ENCODE results near the gene NPM1. TPM values are rescaled to one million over a fixed set of nuclear protein-coding genes. Genes with fewer than 3 reads are reported as not detected.
"Not testable (repeated sequence)": the region's sequence is repeated elsewhere in the genome, so short reads cannot be mapped to it uniquely, and the experiment has no call there.

NPM1 gene
- total RNA-seq, 1 donor from 2014 or later: 814 TPM

GRCh38 chr5:171369898-171370297, 17.8 kb upstream of the NPM1 start:
- TF ChIP-seq CTCF (IDR thresholded peaks at IDR 0.05): no peak
- no peak overlapping the region for H3K27ac Mint-ChIP-seq (ENCODE audit: unreplicated experiment)
- H3K4me1 Mint-ChIP-seq (ENCODE audit: low read depth): peaks cover 8% of the 10 kb centered on the region
- peak; percentile 7 for DNase-seq (ENCODE audit: low spot score)
- peaks cover 5% of the 10 kb centered on the region for H3K27me3 Mint-ChIP-seq (ENCODE audit: low read depth)
- no peak overlapping the region for H3K4me3 Mint-ChIP-seq (ENCODE audit: unreplicated experiment)
- H3K36me3 Mint-ChIP-seq (ENCODE audit: low read depth): no peaks in the 10 kb centered on the region
- no peaks in the 10 kb centered on the region for H3K9me3 Mint-ChIP-seq (ENCODE audit: low read depth)

- not testable (repeated sequence) for H3K9me3 Mint-ChIP-seq (ENCODE audit: low read depth); H3K4me1 Mint-ChIP-seq (ENCODE audit: low read depth); H3K27me3 Mint-ChIP-seq (ENCODE audit: low read depth); H3K36me3 Mint-ChIP-seq (ENCODE audit: low read depth); H3K4me3 Mint-ChIP-seq (ENCODE audit: unreplicated experiment); DNase-seq (ENCODE audit: low spot score); H3K27ac Mint-ChIP-seq (ENCODE audit: unreplicated experiment)
- peak; percentile 34 for TF ChIP-seq CTCF (IDR thresholded peaks at IDR 0.05)
Measured at GRCh38 chr5:171370881-171371280, 16.8 kb upstream of the NPM1 start.

- Mint-ChIP-seq H3K36me3 (ENCODE audit: low read depth) (no peaks in the 10 kb centered on the region), H3K4me1 (ENCODE audit: low read depth) (peaks cover 8% of the 10 kb centered on the region), H3K4me3 (ENCODE audit: unreplicated experiment) (no peak overlapping the region), H3K27ac (ENCODE audit: unreplicated experiment) (no peak overlapping the region), H3K9me3 (ENCODE audit: low read depth) (no peaks in the 10 kb centered on the region), H3K27me3 (ENCODE audit: low read depth) (peaks cover 2% of the 10 kb centered on the region)
- TF ChIP-seq CTCF (IDR thresholded peaks at IDR 0.05): no peak
- peak; percentile 63 for DNase-seq (ENCODE audit: low spot score)
Measured at GRCh38 chr5:171371326-171371725, 16.3 kb upstream of the NPM1 start.

- no peak overlapping the region for H3K27ac Mint-ChIP-seq (ENCODE audit: unreplicated experiment)
- TF ChIP-seq CTCF (IDR thresholded peaks at IDR 0.05): no peak
- no peak overlapping the region for H3K4me3 Mint-ChIP-seq (ENCODE audit: unreplicated experiment)
- DNase-seq (ENCODE audit: low spot score): no peak
- no peaks in the 10 kb centered on the region for H3K27me3 Mint-ChIP-seq (ENCODE audit: low read depth)
- no peaks in the 10 kb centered on the region for H3K4me1 Mint-ChIP-seq (ENCODE audit: low read depth)
- no peaks in the 10 kb centered on the region for H3K9me3 Mint-ChIP-seq (ENCODE audit: low read depth)
- no peaks in the 10 kb centered on the region for H3K36me3 Mint-ChIP-seq (ENCODE audit: low read depth)
Measured at GRCh38 chr5:171379961-171380360, 7.7 kb upstream of the NPM1 start.

- H3K4me1 Mint-ChIP-seq (ENCODE audit: low read depth); H3K4me3 Mint-ChIP-seq (ENCODE audit: unreplicated experiment); H3K36me3 Mint-ChIP-seq (ENCODE audit: low read depth); DNase-seq (ENCODE audit: low spot score); H3K27ac Mint-ChIP-seq (ENCODE audit: unreplicated experiment); H3K27me3 Mint-ChIP-seq (ENCODE audit: low read depth); H3K9me3 Mint-ChIP-seq (ENCODE audit: low read depth): not testable (repeated sequence)
Measured at GRCh38 chr5:171384416-171384815, 3.2 kb upstream of the NPM1 start.

GRCh38 chr5:171384999-171385398, 2.6 kb upstream of the NPM1 start:
- DNase-seq (ENCODE audit: low spot score); H3K36me3 Mint-ChIP-seq (ENCODE audit: low read depth); H3K4me3 Mint-ChIP-seq (ENCODE audit: unreplicated experiment); H3K27ac Mint-ChIP-seq (ENCODE audit: unreplicated experiment); H3K9me3 Mint-ChIP-seq (ENCODE audit: low read depth); H3K27me3 Mint-ChIP-seq (ENCODE audit: low read depth): not testable (repeated sequence)
- peaks cover 15% of the 10 kb centered on the region for H3K4me1 Mint-ChIP-seq (ENCODE audit: low read depth)
